NOMO-1 treated with dmso at 0.1 percent for 144 hours (cell line): ENCODE data around the gene B4GAT1.
A peak's percentile ranks its signal among the peaks of the same experiment; 100 is the strongest.
"Not testable (repeated sequence)": the region's sequence is repeated elsewhere in the genome, so short reads cannot be mapped to it uniquely, and the experiment has no call there.

Source experiments
- DNase-seq: peaks from one replicate; lab custom pipeline; 2025; ENCODE audit not compliant: unreplicated experiment; lab: John Stamatoyannopoulos, UW

B4GAT1 gene

GRCh38 chr11:66326261-66327111, 20.9 kb downstream of the B4GAT1 start:
- no peak for DNase-seq

- no peak for DNase-seq
These were observed 22.2 kb downstream of the B4GAT1 start for GRCh38 chr11:66325263-66325671.

GRCh38 chr11:66324664-66325063, 22.8 kb downstream of the B4GAT1 start:
- no peak for DNase-seq

- no peak for DNase-seq
These were observed 23.7 kb downstream of the B4GAT1 start for GRCh38 chr11:66323684-66324083.

GRCh38 chr11:66322732-66323427, 24.5 kb downstream of the B4GAT1 start:
- no peak for DNase-seq

GRCh38 chr11:66321606-66322005, 25.8 kb downstream of the B4GAT1 start:
- DNase-seq: no peak

GRCh38 chr11:66320748-66321147, 26.7 kb downstream of the B4GAT1 start:
- not testable (repeated sequence) for DNase-seq

GRCh38 chr11:66320289-66320688, 27.1 kb downstream of the B4GAT1 start:
- not testable (repeated sequence) for DNase-seq

GRCh38 chr11:66318600-66318970, 28.8 kb downstream of the B4GAT1 start:
- DNase-seq: no peak

- peak; percentile 90 for DNase-seq
These were observed 29.5 kb downstream of the B4GAT1 start for GRCh38 chr11:66317723-66318599.

GRCh38 chr11:66317322-66317722, 30.1 kb downstream of the B4GAT1 start:
- no peak for DNase-seq

- DNase-seq: no peak
These were observed 30.6 kb downstream of the B4GAT1 start, which contains the start of gene CD248 for GRCh38 chr11:66316849-66317251. TSS of gene CD248 (minus strand) at chr11:66317044. CDS start at chr11:66317027, 17 bp downstream.

- DNase-seq: no peak
These were observed 31.3 kb downstream of the B4GAT1 start for GRCh38 chr11:66315921-66316811.

GRCh38 chr11:66315498-66315885, 31.9 kb downstream of the B4GAT1 start:
- no peak for DNase-seq

- no peak for DNase-seq
These were observed 32.6 kb downstream of the B4GAT1 start for GRCh38 chr11:66314561-66315497.

- DNase-seq: no peak
These were observed 33.3 kb downstream of the B4GAT1 start for GRCh38 chr11:66314186-66314501.

- DNase-seq: no peak
These were observed 33.9 kb downstream of the B4GAT1 start for GRCh38 chr11:66313321-66314185.

GRCh38 chr11:66312549-66313320, 34.7 kb downstream of the B4GAT1 start:
- DNase-seq: peak; percentile 97
